ENCODE results near the gene SLAMF9.

- TF ChIP-seq CTCF (conservative IDR thresholded peaks at IDR 0.05; ENCODE audit: low read length) (no peak), EZH2phosphoT487 (IDR thresholded peaks at IDR 0.05; ENCODE audit: borderline replicate concordance, low read depth, low read length) (no peak)
Observed at GRCh38 chr1:159962176-159962575, 8.1 kb upstream of the SLAMF9 start.

Measured in OCI-LY7 (cell line).